Loucy (cell line): Measurements from ENCODE around the gene CFAP70.

Source experiments
- EZH2phosphoT487 ChIP-seq: fragments of 200-600 bp; IDR thresholded peaks from 2 replicates; pipeline ENCODE4 v1.6.1; 2018; ENCODE audit warnings: antibody characterized with exemption, mild to moderate bottlenecking, moderate library complexity, borderline replicate concordance
- TF ChIP-seq, protein P1 (sequence below): fragments of 200-600 bp; sonication (generic); conservative IDR thresholded peaks from 2 replicates; pipeline ENCODE4 v1.5.1; 2014; ENCODE audit warnings: mild to moderate bottlenecking, antibody characterized with exemption, low read length

GRCh38 chr10:73340121-73340520 is 18.5 kb downstream of the CFAP70 start:
- TF ChIP-seq, protein P1, sequence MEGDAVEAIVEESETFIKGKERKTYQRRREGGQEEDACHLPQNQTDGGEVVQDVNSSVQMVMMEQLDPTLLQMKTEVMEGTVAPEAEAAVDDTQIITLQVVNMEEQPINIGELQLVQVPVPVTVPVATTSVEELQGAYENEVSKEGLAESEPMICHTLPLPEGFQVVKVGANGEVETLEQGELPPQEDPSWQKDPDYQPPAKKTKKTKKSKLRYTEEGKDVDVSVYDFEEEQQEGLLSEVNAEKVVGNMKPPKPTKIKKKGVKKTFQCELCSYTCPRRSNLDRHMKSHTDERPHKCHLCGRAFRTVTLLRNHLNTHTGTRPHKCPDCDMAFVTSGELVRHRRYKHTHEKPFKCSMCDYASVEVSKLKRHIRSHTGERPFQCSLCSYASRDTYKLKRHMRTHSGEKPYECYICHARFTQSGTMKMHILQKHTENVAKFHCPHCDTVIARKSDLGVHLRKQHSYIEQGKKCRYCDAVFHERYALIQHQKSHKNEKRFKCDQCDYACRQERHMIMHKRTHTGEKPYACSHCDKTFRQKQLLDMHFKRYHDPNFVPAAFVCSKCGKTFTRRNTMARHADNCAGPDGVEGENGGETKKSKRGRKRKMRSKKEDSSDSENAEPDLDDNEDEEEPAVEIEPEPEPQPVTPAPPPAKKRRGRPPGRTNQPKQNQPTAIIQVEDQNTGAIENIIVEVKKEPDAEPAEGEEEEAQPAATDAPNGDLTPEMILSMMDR = no peak
- no peak for TF ChIP-seq EZH2phosphoT487
